ENCODE data around the gene ARHGAP26. TPM values are rescaled to one million over a fixed set of nuclear protein-coding genes. Genes with fewer than 3 reads are reported as not detected.
"Not testable (repeated sequence)": the region's sequence is repeated elsewhere in the genome, so short reads cannot be mapped to it uniquely, and the experiment has no call there.

ARHGAP26 gene
- total and polyA plus RNA-seq, 7 donors: 2.5 to 28.7 (median 12.0) TPM

DNA sequence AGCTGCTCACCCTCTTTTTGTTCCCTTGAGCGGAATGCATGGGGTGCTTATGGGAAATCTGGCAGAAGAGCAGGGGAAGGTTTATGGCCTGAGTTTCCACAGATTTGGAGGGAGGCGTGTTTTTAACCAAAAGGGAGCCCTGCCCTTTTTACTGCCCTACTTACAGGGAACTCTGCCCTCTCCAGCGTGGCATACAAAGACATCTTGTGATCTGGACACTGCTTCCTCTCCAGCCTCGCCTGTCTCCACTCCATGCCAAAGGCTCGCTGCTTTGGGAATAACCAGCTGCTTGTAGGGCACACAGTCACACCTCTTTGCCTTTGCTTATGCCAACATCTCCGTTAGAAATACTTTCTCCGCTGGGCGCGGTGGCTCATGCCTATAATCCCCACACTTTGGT lies 314.2 kb downstream of the ARHGAP26 start:
- peak in 1 of 2 donors; percentile 64 for DNase-seq
- Histone ChIP-seq H3K27me3 (ENCODE audit: insufficient read depth in 3 of 3, low read length in 2 of 3) (no peaks in the 10 kb centered on the region), H3K36me3 (ENCODE audit: insufficient read depth in 1 of 2, low read depth in 1 of 2) (no peaks in the 10 kb centered on the region), H3K27ac (peak overlapping the region; percentile 63), H3K4me1 (peaks cover 21% of the 10 kb centered on the region), H3K9me3 (no peaks in the 10 kb centered on the region), H3K4me3 (peak overlapping the region; percentile 29)
- ATAC-seq: peak; percentile 56 to 94 (median 86)
- 29 to 49% (median 37%) methylated on average over 9 of the region's 9 CpGs for WGBS, 3 donors
- intact Hi-C loops (cut with DNase I): no loop called here
- TF ChIP-seq, protein P1, sequence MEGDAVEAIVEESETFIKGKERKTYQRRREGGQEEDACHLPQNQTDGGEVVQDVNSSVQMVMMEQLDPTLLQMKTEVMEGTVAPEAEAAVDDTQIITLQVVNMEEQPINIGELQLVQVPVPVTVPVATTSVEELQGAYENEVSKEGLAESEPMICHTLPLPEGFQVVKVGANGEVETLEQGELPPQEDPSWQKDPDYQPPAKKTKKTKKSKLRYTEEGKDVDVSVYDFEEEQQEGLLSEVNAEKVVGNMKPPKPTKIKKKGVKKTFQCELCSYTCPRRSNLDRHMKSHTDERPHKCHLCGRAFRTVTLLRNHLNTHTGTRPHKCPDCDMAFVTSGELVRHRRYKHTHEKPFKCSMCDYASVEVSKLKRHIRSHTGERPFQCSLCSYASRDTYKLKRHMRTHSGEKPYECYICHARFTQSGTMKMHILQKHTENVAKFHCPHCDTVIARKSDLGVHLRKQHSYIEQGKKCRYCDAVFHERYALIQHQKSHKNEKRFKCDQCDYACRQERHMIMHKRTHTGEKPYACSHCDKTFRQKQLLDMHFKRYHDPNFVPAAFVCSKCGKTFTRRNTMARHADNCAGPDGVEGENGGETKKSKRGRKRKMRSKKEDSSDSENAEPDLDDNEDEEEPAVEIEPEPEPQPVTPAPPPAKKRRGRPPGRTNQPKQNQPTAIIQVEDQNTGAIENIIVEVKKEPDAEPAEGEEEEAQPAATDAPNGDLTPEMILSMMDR (IDR thresholded peaks at IDR 0.05): no peak

DNA sequence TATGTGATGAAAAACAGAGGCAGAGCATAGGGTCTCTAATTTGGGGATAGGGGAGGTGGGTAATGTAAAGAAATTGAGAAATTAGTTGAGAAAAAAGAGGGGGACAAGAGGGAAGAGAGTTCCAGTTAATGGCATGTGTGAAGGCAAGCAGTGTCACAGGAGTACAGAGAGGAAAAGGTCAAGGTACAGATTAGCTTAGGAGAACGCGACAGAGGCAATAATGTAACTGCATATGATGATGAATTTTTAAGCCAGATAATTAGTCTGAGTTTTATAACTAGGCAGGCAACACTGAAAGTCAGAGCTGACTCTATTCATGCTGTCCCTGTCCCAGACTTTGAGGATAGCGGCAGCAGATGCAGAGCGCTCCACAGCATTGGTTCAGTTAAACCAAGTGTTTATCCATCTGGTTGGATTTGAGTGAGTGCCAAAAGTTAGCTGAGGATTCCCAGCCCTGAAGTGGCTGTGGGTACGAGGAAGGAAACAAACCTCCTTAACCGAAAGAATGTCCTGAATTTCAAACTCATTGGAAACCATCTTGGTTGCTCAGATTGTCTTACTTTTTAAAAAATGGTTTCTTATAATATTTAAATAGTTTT lies 315.2 kb downstream of the ARHGAP26 start:
- ATAC-seq: no peak
- Histone ChIP-seq H3K4me3 (no peak overlapping the region), H3K36me3 (ENCODE audit: insufficient read depth in 1 of 2, low read depth in 1 of 2) (no peaks in the 10 kb centered on the region), H3K27ac (no peak overlapping the region), H3K9me3 (no peaks in the 10 kb centered on the region), H3K27me3 (ENCODE audit: insufficient read depth in 3 of 3, low read length in 2 of 3) (no peaks in the 10 kb centered on the region), H3K4me1 (peaks cover 21% of the 10 kb centered on the region)
- 58 to 71% (median 62%) methylated on average over 6 of the region's 6 CpGs for WGBS, 3 donors
- intact Hi-C loops (cut with DNase I): loop anchor here in 1 of 2 donors (5.0 kb wide), 1 partner anchor 37 kb away; no protein-coding TSS in a partner anchor
- TF ChIP-seq, protein P1 (IDR thresholded peaks at IDR 0.05): no peak
- DNase-seq: no peak

DNA sequence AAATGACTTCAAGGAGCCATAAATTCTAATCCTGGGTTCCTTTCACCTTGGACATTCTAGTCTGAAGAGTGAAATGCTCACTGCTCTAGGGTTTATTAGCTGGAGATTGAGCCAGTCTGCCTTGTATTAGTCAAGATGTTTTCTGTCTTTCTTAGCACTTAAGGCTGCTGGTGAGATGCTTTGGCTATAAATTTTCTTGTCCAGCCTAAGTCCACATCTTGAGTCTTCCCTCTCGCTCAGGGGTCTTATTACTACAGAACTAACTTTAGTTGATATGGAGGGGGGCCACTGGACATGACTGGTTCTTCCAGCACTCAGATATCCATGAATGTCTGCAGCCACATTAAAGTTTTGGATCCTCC lies 316.4 kb downstream of the ARHGAP26 start:
- Histone ChIP-seq H3K27ac (no peak overlapping the region), H3K4me3 (no peak overlapping the region), H3K4me1 (peaks cover 21% of the 10 kb centered on the region), H3K27me3 (ENCODE audit: insufficient read depth in 3 of 3, low read length in 2 of 3) (no peaks in the 10 kb centered on the region), H3K36me3 (ENCODE audit: insufficient read depth in 1 of 2, low read depth in 1 of 2) (no peaks in the 10 kb centered on the region), H3K9me3 (no peaks in the 10 kb centered on the region)
- ATAC-seq (no peak), DNase-seq (no peak)
- 96 to 100% (median 98%) methylated on average over 1 of the region's 1 CpG for WGBS, 3 donors
- TF ChIP-seq, protein P1 (IDR thresholded peaks at IDR 0.05): no peak
- intact Hi-C loops (cut with DNase I): loop anchor here in 1 of 2 donors (5.0 kb wide), 1 partner anchor 36 kb away; no protein-coding TSS in a partner anchor

DNA sequence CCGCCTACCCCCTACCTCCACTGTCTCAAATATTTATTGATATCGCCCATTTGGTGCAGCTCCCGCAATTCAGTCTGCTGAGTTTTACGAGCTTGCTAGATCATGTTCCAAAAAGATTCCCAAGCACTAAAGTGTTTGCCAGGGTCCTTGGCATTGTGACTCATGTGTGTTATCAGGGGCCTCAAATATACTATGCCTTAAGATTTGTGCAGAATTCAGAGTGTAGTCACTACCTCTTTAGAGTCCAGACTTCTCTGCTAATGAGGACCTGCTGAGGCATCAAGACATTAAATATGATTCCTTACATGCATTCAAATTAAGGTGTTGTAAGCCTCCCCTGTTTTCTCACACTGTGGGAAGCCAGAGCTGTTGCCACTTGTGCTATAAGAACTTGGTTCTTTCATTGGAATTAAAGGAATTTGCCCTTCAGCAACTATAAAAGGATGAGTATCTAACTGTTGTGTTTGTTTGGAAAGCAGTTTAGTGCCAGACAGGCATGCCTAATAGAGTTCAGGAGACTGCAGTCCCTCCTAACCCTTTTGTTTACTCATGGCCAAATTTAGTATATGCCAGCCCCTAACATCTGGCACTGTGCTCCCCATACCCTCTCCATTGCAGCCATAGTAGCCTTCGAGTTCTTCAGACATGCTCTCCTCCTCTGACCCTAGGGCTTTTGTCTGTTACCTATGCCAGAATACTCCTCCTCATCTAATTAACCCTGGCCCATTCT lies 316.9 kb downstream of the ARHGAP26 start:
- 43 to 52% (median 45%) methylated on average over 5 of the region's 5 CpGs for WGBS, 3 donors
- Histone ChIP-seq H3K36me3 (ENCODE audit: insufficient read depth in 1 of 2, low read depth in 1 of 2) (no peaks in the 10 kb centered on the region), H3K4me1 (peaks cover 21% of the 10 kb centered on the region), H3K9me3 (no peaks in the 10 kb centered on the region), H3K4me3 (no peak overlapping the region), H3K27ac (no peak overlapping the region), H3K27me3 (ENCODE audit: insufficient read depth in 3 of 3, low read length in 2 of 3) (no peaks in the 10 kb centered on the region)
- intact Hi-C loops (cut with DNase I): loop anchor here in 1 of 2 donors (5.0 kb wide), 1 partner anchor 35 kb away; no protein-coding TSS in a partner anchor
- no peak for DNase-seq
- TF ChIP-seq, protein P1 (IDR thresholded peaks at IDR 0.05): no peak
- peak in 3 of 4 donors; percentile 33 to 47 (median 38) for ATAC-seq

DNA sequence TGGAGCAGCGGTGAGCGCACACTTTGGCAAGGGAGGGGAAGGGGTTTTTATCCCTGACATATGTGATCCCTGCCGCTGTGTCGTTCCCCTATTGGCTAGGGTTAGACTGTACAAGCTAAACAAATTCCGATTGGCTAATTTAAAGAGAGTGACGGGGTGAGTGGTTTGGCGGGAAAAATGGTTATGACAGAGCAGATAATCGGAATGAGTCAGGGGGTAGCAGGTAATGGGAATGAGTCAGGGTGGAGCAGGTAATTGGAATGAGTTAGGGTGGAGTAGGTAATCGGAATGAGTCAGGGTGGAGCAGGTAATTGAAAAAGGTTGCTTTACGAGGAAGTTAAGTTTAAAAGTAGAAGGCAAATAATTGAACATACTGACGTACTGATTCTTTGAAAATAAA lies 318.5 kb downstream of the ARHGAP26 start:
- intact Hi-C loops (cut with DNase I): loop anchor here in 1 of 2 donors (5.0 kb wide), 1 partner anchor 34 kb away; no protein-coding TSS in a partner anchor
- not testable (repeated sequence) for H3K4me3 ChIP-seq; H3K27me3 ChIP-seq (ENCODE audit: insufficient read depth in 3 of 3, low read length in 2 of 3); H3K36me3 ChIP-seq (ENCODE audit: insufficient read depth in 1 of 2, low read depth in 1 of 2); ATAC-seq; DNase-seq; H3K27ac ChIP-seq; H3K9me3 ChIP-seq
- WGBS, 3 donors: 98 to 99% (median 98%) methylated on average over 11 of the region's 11 CpGs
- H3K4me1 ChIP-seq: peaks cover 17% of the 10 kb centered on the region

DNA sequence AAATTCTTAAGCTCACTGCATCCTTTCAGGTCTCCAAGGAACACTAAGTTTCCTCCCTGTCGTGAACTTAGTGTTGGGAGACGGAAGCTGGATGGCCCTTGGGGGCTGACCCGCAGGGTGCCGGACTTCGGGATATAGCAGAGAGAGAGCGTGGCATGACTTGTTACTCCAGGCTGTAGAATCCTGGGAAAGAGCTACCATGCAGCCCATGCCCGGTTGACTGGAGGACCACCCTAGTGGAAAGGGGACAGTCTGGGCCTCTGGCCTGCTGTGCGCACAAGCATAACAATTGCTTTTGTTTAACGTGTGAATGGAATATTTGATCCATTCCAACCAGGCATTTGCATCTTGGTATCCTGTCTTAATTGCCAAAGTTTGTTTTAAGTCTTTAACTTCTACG lies 319.9 kb downstream of the ARHGAP26 start:
- H3K4me1 ChIP-seq; ATAC-seq; H3K27ac ChIP-seq; H3K9me3 ChIP-seq; intact Hi-C loops (cut with DNase I); DNase-seq; H3K36me3 ChIP-seq (ENCODE audit: insufficient read depth in 1 of 2, low read depth in 1 of 2); H3K4me3 ChIP-seq; H3K27me3 ChIP-seq (ENCODE audit: insufficient read depth in 3 of 3, low read length in 2 of 3): not testable (repeated sequence)
- 84 to 91% (median 90%) methylated on average over 10 of the region's 10 CpGs for WGBS, 3 donors

DNA sequence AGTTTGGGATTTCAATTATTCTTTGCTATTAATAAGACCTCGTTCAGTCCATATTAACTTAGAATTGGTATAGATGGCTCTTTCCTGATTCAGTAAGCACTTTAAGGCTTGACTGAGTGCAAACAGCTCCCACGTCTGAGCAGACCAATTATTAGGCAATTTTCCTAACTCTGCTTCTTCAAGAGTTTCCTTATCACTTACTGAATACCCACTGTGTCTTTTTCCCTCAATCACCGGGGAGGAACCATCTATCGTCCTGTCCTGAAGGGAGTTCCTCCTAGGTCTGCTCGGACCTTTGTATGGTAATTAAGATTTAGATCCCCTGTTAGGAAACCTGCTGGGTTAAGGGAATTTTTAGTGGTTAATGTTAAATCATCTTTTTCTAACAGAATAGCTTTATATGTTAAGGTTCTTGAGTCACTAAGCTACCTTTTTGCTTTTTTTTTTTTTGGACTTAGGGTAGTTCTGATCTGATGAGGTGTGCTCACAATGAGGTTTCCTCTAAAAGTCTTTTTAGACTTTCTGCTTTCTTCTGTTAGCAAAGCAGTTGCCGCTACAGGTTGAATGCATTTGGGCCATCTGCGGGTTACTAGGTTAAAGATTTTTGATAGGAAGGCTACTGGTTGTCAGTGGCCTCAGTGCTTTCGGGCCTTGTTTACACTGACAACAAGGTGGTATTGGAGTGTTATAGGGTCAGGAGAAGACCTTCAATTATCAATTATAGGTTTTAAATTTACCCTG lies 322.7 kb downstream of the ARHGAP26 start:
- H3K4me1 ChIP-seq; H3K9me3 ChIP-seq; H3K27ac ChIP-seq; H3K4me3 ChIP-seq; DNase-seq; ATAC-seq; intact Hi-C loops (cut with DNase I); H3K27me3 ChIP-seq (ENCODE audit: insufficient read depth in 3 of 3, low read length in 2 of 3); H3K36me3 ChIP-seq (ENCODE audit: insufficient read depth in 1 of 2, low read depth in 1 of 2): not testable (repeated sequence)
- WGBS, 3 donors: 94 to 97% (median 95%) methylated on average over 8 of the region's 8 CpGs
